GM21360 (cell line): Measurements from ENCODE around the gene BMP8B.
"Not testable (repeated sequence)": the region's sequence is repeated elsewhere in the genome, so short reads cannot be mapped to it uniquely, and the experiment has no call there.

ENCODE experiments used
- ATAC-seq: cut with Tn5 transposase; IDR thresholded peaks from one replicate; pipeline ENCODE4 v1.9.1; 2021; ENCODE audit warnings: mild to moderate bottlenecking, moderate library complexity; ENCODE audit not compliant: unreplicated experiment

Gene BMP8B

DNA sequence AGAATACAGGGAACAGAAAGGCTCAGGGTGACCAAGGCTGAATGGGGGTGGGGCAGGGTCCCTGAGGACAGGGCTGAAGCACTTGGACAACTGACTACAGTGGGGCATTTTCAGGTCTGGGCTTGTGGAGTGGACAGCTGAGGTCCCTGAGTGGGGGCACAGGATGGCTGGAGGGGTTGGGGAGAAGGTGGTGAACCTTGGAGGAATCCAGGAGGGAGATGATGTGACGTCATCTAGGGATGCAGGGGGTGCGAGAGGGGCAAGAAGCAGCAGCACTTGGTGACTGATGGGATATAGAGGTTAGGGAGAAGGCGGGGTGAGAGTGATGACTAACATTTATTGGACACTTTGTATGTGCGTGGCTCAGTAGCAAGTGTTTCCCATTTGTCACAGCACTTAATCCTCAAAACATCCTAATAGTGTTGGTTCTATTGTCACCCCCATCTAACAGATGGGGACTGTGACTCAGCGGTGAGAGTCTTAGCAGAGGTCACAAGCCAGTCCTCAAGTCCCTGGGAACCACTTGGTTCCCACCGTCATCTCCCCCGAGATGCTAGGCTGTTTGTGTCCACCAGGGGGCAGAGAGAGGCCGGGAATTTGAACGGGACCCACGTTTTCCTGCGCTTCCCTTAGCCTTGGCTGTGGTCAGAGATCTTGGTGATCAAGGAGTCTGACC is 27.9 kb upstream of the BMP8B start:
- peak; percentile 47 for ATAC-seq

DNA sequence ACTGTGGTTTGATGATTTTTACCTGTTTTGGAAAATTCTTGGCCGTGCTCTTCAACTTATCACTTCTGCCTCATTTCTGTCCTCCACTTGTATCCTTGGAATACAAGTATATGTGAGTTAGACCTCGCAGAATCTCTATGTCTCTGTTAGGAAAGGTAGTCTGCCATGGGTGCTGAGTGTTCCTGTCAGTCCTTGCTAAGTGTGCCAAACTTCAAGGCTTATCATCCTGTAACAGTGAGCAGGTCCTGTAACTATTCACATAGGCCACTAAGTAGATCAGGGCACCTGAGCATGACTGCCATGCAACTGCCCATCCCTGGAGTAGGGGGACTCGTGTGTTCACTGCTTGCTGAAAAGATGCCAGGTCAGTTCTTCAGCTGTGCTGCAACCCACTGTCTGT is 24.2 kb upstream of the BMP8B start:
- ATAC-seq, result no peak

DNA sequence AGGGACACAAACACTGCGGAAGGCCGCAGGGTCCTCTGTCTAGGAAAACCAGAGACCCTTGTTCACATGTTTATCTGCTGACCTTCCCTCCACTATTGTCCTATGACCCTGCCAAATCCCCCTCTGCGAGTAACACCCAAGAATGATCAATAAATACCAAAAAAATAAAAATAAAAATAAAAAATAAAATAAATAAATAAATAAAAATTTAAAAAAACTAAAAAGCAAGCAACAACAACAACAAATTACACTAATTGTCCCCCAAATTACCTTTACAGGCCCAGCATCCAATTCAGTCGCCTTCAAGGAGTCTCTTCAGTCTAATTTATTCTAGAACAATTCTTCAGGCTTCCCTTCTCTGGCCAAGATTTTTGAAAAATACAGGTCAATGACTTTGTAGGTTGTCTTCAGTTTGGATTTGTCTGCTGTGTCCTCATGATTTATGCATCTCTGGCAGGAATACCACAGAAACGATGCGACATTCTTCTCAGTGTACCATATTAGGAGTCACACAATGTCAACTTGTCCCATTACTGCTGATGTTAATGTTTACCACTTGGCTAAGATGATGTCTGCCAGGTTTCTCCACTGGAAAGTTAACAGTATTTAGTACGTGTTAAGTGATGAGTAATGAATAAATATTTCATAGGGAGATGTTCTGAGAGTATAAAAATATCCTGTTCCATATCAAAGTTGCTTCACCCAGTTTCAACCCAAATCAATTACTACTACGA is 20.3 kb upstream of the BMP8B start:
- no peak for ATAC-seq

DNA sequence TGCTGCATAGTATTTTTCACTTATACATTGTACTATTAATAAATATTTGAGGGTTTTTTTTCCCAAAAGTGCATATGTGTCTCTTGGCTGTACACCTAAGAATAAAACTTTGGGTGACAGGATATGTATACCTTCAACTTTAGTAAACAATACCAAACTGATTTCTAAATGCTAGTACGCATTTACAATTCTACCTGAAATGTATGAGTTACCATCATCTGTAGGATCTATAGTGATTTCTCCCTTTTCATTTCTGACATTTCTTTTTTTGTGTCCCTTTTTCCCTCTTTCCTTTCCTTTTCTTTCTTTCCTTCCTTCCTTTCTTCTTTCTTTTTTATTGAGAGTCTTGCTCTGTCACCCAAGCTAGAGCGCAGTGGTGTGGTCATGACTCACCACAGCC is 16.7 kb upstream of the BMP8B start:
- no peak for ATAC-seq

DNA sequence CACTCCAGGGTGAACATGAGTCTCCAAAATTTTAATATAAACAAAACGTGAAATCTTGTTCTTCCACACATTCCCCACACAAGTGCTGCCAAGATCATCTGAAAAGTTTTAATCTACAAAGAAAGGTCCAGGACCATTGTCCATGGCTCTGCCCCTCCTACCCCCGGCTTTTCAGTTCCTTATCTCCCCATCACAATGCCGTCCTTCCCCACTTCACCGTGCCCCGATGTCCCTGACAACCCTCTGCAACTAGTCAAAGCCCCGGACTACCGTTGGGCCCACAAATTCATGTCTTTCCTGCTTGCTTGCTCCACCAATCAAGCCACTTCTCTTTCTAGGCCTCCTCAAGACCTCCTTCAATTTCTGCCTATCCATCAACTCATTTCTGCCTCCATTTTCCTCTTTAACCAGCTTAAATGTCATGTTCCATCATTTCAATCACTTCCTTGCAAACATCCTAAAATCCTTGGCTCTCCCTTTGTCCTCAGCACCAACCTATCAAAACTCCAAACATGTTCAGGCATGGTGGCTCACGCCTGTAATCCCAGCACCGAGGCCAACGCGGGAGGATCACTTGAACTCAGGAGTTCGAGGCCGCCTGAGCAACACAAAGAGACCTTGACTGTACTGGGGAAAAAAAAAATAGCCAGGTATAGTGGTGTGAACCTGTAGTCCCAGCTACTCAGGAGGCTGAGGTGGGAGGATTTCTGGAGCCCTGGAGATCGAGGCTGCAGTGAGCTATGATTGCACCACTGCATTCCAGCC is 14.0 kb upstream of the BMP8B start:
- no peak for ATAC-seq

DNA sequence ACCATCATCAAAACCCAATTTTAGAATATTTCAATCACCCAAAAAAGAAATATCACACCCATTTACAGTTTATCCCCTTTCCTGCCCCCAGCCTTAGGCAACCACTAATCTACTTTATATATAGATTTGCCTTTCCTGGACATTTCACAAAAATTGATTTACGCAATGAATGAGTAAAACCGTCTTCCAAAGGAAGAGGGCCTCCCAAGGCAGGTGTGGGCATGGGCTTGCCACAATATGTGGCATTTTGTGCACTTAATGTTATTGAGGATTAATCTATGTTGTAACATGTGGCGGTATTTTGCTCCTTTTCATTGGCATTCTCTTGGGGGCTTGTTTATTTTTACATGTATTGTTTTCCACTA is 11.8 kb upstream of the BMP8B start:
- no peak for ATAC-seq

DNA sequence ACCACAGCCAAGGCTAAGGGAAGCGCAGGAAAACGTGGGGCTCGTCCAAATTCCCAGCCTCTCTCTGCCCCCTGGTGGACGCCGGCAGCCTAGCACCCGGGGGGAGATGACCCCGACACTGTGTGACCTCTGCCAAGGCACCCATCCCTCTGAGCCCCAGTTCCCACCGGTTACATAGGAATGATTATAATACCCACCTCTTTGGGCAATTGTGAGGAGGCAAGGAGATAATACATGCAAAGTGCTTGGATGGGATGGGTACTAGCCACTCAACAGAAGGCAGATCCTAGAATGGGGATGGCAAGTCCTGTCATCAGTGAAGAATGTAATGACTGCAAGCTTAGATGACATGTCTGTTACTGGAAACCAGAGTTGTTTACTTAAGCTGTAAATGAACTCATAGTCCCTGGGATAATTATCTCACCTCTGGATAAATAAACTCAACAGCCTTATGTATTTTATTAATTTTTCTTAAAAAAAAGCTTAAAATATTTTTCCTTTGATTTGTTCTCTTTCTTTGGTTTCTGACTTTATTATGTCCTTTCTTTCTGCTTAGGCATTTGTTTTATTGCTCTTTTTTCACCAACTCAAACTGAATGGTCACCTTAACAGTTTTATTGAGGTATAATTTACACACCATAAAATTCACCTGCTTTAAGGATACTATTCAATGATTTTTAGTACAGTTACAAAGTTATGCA is 11.3 kb upstream of the BMP8B start:
- ATAC-seq, result peak; percentile 44

DNA sequence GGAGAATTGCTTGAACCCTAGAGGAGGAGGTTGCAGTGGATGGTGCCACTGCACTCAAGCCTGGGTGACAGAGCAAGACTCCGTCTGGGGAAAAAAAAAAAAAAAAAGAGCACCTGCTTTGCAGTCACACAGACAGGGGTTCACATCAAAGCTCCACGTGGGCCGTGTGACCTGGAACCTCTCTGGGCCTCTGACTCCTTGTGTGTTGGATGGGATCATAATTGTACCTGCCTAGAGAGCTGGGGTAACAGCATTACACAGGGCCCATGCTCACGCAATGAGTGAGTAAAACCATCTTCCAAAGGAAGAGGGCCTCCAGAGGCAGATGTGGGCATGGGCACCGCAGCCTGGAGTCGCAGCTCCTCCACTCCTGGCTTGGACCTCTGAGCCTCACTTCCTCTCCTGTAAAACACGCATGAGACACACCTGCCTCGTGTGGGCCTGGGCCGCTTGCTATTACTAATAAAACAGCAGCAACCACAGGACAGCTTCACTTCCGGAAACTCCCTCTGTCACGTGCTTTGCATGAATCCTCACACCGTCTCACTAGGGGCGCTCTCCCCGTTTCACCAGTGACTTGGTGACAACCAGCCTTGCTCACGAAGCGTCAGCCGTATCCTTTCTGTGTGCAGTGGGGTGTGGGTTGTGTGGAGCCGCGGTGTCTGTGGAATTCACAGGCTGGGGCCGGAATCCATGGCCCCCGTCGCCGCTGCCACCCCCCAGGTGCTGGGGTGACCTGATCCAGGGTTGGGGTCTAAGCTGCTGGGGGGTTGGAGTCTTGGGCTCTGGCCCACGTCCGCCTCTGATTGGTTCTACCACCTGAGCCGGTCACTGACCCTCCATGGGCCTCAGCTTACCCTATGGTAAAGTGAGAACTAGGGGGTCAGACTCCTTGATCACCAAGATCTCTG is 10.4 kb upstream of the BMP8B start:
- peak; percentile 81 for ATAC-seq

DNA sequence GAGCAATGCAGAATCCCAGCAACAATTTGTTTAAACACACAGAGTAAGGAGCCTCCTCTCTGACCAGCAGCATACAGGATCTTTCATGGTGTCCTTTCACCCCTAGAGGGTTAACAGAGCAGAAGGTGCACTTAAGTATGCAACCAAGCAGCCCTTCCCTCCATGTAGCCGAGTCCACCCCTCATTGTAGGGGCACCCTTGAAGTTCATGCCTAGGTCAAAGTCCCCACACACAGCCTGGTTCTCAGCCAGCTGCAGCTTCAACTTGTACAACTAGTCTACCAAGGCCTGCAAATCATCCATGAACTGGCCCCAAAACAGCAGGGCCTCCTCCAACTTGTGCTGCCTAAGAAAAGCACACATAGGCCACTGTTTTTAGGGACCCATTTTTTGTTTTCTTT is 7.0 kb upstream of the BMP8B start:
- ATAC-seq, result no peak

DNA sequence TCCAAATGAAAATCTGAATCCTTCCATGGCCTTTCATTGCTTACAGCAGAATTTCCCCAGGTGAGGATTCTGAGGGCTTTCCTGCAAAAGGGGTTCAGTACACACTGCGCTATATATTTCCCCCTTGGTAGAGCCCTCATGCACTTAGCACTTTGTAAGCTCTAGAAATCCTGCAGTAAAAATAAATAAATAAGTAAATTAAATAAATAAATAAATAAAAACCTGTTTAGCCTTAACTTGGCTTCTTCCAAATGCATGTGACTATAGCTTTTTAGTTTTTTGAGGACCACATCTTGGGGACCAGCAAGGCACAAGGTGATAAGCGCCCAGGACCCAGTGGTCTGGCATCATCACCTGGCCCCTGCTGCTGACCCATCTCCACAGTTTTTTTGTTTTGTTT is 3.2 kb upstream of the BMP8B start:
- no peak for ATAC-seq

DNA sequence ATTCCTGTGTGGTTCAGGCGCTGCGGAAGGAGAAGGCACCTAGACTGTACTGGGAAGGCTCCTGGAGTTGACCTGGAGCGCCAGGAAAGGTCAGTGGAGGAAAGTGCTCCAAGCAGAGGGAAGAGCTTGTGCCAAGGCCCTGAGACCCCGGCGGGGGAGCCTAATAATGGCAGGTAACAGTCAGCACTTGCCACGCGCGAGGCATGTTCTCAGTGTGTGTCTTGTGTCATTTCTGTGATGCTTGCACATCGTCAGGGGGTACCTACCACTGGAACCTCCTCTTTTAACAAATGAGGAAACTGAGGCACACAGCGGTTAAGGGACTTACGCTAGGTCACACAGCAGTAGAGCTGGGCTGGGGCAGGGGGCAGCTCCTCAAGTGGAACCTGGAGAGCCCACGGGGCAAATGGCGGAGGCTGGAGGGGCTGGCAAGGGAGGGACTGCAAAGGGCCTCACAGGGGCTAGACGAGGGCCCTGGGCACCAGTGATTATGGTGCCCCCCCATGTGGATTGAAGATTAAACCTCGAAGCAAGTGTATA is 976 bp upstream of the BMP8B start:
- ATAC-seq, result no peak

DNA sequence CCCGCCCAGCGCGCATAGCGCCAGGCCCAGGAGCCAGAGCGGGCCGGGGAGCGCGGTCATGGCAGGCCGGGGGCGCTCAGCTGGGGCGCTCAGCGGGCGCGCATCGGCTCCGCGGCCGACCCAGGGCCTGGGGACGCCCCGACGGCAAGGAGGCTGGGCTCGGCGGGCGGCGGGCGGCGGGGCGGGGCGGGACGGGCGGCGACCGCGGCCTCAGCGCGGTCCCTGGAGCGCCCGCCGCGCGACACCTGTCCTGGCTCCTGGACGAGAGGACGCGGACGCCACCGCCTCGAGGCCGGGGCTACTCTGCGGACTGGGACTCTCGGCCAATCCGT is 273 bp downstream of the BMP8B start:
- no peak for ATAC-seq

DNA sequence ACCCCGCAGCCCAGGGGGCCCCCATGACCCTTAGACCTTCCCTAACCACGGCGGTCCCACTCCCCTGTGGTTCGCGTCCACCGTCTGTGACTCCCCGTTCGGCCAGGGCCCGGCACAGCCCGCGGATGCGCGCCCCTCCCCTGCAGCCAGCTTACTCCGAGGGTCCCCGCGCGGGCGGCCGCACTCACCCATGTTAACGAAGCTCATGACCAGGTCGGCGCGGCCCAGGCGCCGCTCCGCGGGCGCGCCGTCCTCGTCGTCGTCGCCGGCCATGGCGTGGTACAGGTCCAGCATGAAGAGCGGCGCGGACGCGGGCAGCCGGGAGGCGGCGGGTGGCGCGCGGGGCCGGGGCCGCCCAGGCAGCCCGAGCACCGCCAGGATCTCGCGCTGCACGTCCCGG is 701 bp downstream of the BMP8B start:
- ATAC-seq, result not testable (repeated sequence)

DNA sequence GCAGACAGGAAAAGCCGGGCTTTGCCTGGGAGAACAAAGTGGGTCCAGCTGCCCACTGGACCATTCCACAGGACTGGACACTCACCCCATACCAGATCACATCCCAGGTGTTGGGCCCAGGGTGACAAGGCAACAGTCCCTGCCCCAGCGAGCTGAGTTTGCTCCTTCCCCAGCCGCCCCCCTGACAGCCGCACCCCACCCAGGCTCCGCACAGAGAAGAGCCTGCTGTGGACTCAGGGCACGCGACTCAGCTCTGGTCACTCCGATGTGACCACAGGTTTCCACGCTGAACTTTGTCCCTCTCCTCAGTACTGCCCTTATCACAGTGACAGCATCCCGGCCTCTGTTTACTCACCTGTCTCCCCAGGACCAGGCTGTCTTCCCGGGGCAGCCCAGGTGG is 1.2 kb downstream of the BMP8B start:
- ATAC-seq, result no peak

DNA sequence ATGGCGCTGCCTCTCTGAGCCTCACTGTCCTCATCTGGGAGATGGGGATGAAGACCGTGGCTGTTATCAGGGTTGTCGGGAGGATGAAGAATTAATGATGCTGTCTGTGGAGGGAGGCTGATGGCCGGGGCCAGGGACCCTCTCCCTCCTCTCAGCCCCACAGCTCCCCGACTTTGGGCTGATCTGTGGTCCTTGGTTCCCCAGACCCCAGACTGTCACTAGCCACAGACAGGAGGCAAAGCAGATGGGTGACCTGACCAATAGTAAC is 1.6 kb downstream of the BMP8B start:
- not testable (repeated sequence) for ATAC-seq

DNA sequence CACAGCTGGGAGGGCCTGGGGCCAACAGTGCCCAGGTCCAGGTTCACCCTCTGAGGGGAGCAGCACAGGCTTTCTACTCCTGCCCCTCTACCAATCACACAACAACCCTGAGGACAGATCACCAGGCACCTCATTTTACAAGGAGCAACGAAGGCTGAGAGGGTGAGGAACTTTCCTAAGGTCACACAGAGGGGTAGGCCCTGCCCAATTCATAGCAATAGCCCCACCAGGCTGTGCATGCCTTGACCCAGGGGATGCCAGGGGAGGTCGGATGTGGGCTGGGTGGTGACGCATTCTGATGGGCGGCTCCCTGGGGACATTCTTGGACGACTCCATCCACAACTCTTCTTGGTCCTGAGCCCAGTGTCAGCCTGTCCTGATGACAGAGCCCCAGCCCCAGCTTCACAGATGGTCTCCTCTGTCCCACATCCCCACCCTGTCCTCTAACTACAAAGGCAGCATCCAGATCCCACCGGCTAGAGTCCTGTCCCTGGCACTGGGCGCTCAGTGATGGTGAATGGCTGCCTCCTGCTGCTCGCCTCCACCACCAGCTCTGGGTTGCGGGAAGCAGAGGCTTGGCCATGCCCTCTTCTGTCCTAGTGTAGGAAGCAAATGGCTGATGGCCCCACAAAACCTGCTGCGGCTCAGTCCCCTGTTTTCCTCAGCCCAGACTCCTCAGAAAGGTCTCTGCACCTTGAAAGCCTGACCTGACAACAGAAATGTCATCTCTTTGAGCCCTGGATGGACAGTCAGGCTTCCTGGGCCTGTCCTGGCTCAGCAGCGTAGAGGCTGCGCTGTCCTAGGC is 2.2 kb downstream of the BMP8B start:
- not testable (repeated sequence) for ATAC-seq

DNA sequence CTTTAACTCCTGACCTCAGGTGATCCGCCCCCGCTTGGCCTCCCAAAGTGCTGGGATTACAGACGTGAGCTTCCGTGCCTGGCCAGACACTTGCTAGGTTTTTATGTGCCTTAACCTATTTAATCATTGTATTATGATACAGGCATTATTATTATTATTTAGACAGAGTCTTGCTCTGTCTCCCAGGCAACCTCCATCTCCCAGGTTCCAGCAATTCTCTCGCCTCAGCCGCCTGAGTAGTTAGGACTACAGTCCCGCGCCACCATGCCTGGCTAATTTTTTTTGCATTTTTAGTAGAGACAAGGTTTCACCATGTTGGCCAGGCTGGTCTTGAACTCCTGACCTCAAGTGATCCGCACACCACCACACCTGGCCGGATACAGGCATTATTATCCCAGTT is 6.0 kb downstream of the BMP8B start:
- ATAC-seq, result not testable (repeated sequence)

DNA sequence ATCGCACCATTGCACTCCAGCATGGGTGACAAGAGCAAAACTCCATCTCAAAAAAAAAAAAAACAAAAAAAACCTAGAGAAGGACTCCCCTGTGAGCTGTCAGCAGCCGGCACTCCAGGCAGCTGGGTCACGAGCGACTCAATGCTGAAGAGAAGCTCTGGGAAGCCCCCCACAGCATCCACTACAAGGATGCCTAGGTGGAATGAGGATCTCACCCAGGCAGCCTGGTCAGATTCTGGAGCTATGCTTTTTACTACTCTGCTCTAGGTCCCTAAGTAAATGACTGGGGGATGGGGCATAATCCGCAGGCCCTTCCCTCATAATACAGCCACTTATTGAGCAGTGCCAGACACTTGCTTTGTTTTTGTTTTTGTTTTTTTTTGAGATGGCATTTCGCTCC is 6.6 kb downstream of the BMP8B start:
- no peak for ATAC-seq

DNA sequence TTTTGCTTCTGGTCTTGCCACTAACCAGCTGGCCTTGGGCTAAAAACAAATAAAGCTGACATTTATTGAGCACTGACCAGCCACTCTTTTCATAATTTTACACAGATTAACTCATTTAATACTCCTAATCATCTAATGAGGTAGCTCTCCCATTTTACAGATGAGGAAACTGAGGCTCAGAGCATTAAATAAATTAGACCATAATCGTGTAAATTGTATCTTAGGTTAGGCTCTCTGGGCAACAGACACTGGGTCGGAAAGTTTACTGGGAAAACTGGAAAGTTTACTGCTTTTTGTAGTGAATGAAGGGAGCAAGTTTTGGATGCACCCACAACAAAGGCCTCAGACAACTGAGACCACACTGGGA is 7.3 kb downstream of the BMP8B start:
- ATAC-seq, result no peak

DNA sequence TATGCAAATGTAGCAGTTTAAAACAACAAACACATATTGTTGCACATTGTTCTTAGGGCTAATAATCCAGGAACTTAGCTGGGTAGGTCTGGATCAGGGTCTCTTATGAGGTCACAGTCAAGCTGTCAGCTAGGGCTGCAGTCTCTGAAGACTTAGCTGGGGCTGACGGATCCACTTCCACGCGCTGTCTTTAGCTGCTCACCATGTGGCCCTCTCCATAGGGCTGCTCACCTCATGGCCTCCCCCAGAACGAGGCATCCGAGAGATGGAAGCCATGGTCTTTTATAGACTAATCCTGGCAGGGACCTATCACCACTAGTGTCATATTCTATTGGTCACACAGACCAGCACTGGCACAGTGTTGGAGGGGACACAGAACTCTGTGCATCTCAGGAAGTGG is 8.8 kb downstream of the BMP8B start:
- ATAC-seq, result no peak
